ENCODE measurements around the gene IL20RB. TPM values are rescaled to one million over a fixed set of nuclear protein-coding genes. Genes with fewer than 3 reads are reported as not detected.

IL20RB gene
- polyA plus RNA-seq, 1 donor (not counting 4 experiments of a cell fraction or from before 2014, with no cell fraction given) = 239 TPM

DNA sequence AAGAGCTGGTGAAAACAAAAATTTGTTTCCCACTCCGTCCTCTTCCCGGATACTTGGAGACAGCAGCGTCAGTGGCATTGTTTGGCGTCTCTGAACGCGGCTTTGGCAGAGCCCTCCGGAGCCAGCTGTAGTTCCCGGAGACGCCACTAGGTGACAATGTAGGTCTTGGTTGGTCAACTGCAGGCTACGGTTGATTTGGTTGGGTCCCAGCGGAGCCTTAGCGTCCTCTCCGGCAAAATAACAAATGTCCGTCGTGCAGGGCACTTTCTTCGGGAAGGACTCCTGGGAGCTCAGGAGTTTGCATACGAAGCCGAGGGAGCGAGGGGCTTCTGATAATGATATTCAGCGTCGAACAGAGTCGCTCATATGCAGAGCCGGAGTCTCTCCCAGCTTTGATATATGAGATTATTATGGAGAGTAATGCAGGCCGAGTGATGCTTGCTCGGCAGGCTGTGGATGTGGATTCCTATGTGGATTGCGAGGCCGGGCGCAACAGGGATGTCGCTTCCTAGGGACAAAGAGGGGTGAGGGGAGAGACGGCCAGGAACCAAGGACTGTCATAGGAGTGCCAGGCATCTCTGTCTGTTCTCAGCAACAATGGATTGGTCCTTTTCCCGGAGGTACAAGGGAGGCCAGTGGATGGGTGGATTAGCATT lies 74.8 kb downstream of the IL20RB start:
- Histone ChIP-seq H3K36me3 (ENCODE audit: control insufficient read depth in 2 of 2, extremely low read depth in 1 of 2, insufficient read depth in 2 of 2, low read length in 2 of 2) (peaks cover 4 to 29% of the 10 kb centered on the region in 2 experiments), H3K4me3 (ENCODE audit: control insufficient read depth in 2 of 3, extremely low read depth in 1 of 3, insufficient read depth in 2 of 3, low read depth in 1 of 3, low read length in 3 of 3) (no peak overlapping the region)

DNA sequence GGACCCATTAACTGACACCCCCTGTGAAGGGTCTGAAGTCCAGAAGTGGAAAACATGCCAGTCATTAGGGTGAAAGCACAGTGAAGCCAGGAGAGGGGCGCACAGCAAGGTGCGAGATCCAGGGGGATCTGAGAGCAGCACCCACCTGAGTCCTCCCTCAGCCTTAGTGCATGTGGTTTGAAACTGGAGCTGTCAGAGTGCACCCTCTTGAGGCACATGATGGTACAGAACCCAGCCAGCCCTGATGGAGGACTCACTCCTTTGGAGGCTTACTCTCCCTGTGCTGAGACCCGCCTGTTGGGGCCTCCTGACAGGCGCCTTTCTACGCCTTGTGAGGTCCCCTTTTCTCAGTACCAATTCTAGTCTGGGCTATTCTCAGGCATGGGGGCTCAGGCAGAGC lies 77.8 kb downstream of the IL20RB start:
- TF ChIP-seq, protein P1, sequence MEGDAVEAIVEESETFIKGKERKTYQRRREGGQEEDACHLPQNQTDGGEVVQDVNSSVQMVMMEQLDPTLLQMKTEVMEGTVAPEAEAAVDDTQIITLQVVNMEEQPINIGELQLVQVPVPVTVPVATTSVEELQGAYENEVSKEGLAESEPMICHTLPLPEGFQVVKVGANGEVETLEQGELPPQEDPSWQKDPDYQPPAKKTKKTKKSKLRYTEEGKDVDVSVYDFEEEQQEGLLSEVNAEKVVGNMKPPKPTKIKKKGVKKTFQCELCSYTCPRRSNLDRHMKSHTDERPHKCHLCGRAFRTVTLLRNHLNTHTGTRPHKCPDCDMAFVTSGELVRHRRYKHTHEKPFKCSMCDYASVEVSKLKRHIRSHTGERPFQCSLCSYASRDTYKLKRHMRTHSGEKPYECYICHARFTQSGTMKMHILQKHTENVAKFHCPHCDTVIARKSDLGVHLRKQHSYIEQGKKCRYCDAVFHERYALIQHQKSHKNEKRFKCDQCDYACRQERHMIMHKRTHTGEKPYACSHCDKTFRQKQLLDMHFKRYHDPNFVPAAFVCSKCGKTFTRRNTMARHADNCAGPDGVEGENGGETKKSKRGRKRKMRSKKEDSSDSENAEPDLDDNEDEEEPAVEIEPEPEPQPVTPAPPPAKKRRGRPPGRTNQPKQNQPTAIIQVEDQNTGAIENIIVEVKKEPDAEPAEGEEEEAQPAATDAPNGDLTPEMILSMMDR (optimal IDR thresholded peaks at IDR 0.05 in 1 of 3, IDR thresholded peaks at IDR 0.05 in 1 of 3, conservative IDR thresholded peaks at IDR 0.05 in 1 of 3; ENCODE audit: extremely low read depth in 1 of 3, insufficient read depth in 2 of 3, low read length in 3 of 3) = peak; percentile 42 to 68 (median 49)
- no peak for TF ChIP-seq EZH2 (IDR thresholded peaks at IDR 0.05; ENCODE audit: low read length)
- no peaks in the 10 kb centered on the region for H4K20me1 ChIP-seq (ENCODE audit: control insufficient read depth, extremely low read depth, insufficient read depth, low read length)
- FAIRE-seq (no peak), DNase-seq (ENCODE audit: low read depth, low spot score) (no peak)
- H3K4me1 ChIP-seq (ENCODE audit: control insufficient read depth, extremely low read depth, insufficient read depth, low read length) = peaks cover 6% of the 10 kb centered on the region
- H3K9me3 ChIP-seq (ENCODE audit: control insufficient read depth, low read depth, low read length) = no peaks in the 10 kb centered on the region
- peaks cover 4 to 26% of the 10 kb centered on the region in 2 experiments for H3K36me3 ChIP-seq (ENCODE audit: control insufficient read depth in 2 of 2, extremely low read depth in 1 of 2, insufficient read depth in 2 of 2, low read length in 2 of 2)
- H3K27me3 ChIP-seq (ENCODE audit: control insufficient read depth, extremely low read depth, insufficient read depth, low read length) = no peaks in the 10 kb centered on the region
- H3K27ac ChIP-seq (ENCODE audit: control insufficient read depth, insufficient read depth, low read length) = no peak overlapping the region
- H3K9me1 ChIP-seq (ENCODE audit: control insufficient read depth, extremely low read depth, insufficient read depth, low read length) = no peaks in the 10 kb centered on the region
- H3K79me2 ChIP-seq (ENCODE audit: control insufficient read depth, insufficient read depth, low read length) = no peaks in the 10 kb centered on the region
- dilution Hi-C loops (cut with MboI; ENCODE audit: extremely low pct_ligation_motif_present, low sequenced_read_pairs) = no loop called here
- H3K9ac ChIP-seq (ENCODE audit: control insufficient read depth, extremely low read depth, insufficient read depth, low read length) = no peak overlapping the region
- no peak overlapping the region for H2AFZ ChIP-seq (ENCODE audit: control insufficient read depth, low read length)
- no peak overlapping the region for H3K4me2 ChIP-seq (ENCODE audit: control insufficient read depth, extremely low read depth, insufficient read depth, low read depth, low read length)
- no peak overlapping the region for H3K4me3 ChIP-seq (ENCODE audit: control insufficient read depth in 2 of 3, extremely low read depth in 1 of 3, insufficient read depth in 2 of 3, low read depth in 1 of 3, low read length in 3 of 3)

More for the DNA sequence above, 74.8 kb downstream of the IL20RB start:
- Histone ChIP-seq H3K4me1 (ENCODE audit: control insufficient read depth, extremely low read depth, insufficient read depth, low read length) (peaks cover 6% of the 10 kb centered on the region), H3K9ac (ENCODE audit: control insufficient read depth, extremely low read depth, insufficient read depth, low read length) (no peak overlapping the region), H3K27me3 (ENCODE audit: control insufficient read depth, extremely low read depth, insufficient read depth, low read length) (no peaks in the 10 kb centered on the region), H3K4me2 (ENCODE audit: control insufficient read depth, extremely low read depth, insufficient read depth, low read depth, low read length) (peak overlapping the region; percentile 53), H3K27ac (ENCODE audit: control insufficient read depth, insufficient read depth, low read length) (no peak overlapping the region), H3K9me3 (ENCODE audit: control insufficient read depth, low read depth, low read length) (no peaks in the 10 kb centered on the region), H3K9me1 (ENCODE audit: control insufficient read depth, extremely low read depth, insufficient read depth, low read length) (no peaks in the 10 kb centered on the region), H4K20me1 (ENCODE audit: control insufficient read depth, extremely low read depth, insufficient read depth, low read length) (no peaks in the 10 kb centered on the region), H2AFZ (ENCODE audit: control insufficient read depth, low read length) (no peak overlapping the region), H3K79me2 (ENCODE audit: control insufficient read depth, insufficient read depth, low read length) (no peaks in the 10 kb centered on the region)
- peak; percentile 23 for FAIRE-seq
- no peak for TF ChIP-seq EZH2 (IDR thresholded peaks at IDR 0.05; ENCODE audit: low read length)
- TF ChIP-seq, protein P1 (optimal IDR thresholded peaks at IDR 0.05 in 1 of 3, IDR thresholded peaks at IDR 0.05 in 1 of 3, conservative IDR thresholded peaks at IDR 0.05 in 1 of 3; ENCODE audit: extremely low read depth in 1 of 3, insufficient read depth in 2 of 3, low read length in 3 of 3) = peak; percentile 90 to 98 (median 91)
- dilution Hi-C loops (cut with MboI; ENCODE audit: extremely low pct_ligation_motif_present, low sequenced_read_pairs) = no loop called here
- peak; percentile 32 for DNase-seq (ENCODE audit: low read depth, low spot score)

Measured in keratinocyte (primary cell).